ENCODE data around the gene HIGD2A. TPM values are rescaled to one million over a fixed set of nuclear protein-coding genes. Genes with fewer than 3 reads are reported as not detected.

The HIGD2A gene
- total and polyA plus RNA-seq, 10 of the 15 experiments (the other 5 are each of a cell fraction or from before 2014, with no cell fraction given), result 152 to 348 (median 194) TPM

DNA sequence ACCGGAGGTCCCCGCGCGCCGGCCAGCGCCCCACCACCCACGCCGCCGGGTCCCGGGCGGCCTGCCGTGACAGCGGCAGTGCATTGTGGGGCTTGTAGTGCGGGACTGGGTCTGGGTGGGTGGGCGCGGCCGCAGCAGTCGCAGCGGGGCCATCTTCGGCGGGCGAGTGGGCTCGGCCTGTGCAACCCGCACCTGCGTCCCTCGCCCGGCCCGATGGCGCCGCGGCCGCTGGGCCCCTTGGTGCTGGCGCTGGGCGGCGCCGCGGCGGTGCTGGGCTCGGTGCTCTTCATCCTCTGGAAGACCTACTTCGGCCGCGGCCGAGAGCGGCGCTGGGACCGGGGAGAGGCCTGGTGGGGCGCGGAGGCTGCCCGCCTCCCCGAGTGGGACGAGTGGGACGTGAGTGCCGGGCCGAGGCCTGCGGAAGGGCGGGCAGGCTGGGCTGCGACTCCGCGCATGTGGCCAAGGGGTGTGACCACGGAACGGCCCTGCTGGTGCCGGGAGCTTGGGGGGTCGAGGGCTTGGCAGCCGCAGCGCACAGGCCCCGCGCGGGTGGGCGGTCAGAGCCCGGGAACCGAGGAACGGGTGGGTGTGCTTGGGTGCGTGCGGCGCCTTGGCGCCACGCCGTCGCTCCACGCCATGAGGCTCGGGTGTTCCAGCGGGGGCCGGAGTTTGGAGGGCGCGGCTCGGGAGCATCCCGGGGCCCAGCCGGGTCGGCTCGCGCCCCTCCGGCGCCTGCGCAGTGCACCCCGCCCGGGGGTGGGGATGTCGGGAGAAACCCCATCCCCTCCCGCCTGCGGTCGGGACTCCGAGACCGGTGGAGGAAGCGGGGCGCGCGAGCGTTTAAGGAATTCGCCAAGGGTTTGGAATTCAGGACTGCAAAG, 23.0 kb upstream of the HIGD2A start, which contains the start of gene ARL10 (continued):
- TF ChIP-seq, protein P1, sequence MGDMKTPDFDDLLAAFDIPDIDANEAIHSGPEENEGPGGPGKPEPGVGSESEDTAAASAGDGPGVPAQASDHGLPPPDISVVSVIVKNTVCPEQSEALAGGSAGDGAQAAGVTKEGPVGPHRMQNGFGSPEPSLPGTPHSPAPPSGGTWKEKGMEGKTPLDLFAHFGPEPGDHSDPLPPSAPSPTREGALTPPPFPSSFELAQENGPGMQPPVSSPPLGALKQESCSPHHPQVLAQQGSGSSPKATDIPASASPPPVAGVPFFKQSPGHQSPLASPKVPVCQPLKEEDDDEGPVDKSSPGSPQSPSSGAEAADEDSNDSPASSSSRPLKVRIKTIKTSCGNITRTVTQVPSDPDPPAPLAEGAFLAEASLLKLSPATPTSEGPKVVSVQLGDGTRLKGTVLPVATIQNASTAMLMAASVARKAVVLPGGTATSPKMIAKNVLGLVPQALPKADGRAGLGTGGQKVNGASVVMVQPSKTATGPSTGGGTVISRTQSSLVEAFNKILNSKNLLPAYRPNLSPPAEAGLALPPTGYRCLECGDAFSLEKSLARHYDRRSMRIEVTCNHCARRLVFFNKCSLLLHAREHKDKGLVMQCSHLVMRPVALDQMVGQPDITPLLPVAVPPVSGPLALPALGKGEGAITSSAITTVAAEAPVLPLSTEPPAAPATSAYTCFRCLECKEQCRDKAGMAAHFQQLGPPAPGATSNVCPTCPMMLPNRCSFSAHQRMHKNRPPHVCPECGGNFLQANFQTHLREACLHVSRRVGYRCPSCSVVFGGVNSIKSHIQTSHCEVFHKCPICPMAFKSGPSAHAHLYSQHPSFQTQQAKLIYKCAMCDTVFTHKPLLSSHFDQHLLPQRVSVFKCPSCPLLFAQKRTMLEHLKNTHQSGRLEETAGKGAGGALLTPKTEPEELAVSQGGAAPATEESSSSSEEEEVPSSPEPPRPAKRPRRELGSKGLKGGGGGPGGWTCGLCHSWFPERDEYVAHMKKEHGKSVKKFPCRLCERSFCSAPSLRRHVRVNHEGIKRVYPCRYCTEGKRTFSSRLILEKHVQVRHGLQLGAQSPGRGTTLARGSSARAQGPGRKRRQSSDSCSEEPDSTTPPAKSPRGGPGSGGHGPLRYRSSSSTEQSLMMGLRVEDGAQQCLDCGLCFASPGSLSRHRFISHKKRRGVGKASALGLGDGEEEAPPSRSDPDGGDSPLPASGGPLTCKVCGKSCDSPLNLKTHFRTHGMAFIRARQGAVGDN (IDR thresholded peaks at IDR 0.05), result peak; percentile 84; the same call in 1 of the 2 replicates
- TF ChIP-seq RB1 (IDR thresholded peaks at IDR 0.05; ENCODE audit: borderline replicate concordance) (peak; percentile 10; the same call in 1 of the 2 replicates), EP300 (IDR thresholded peaks at IDR 0.05; ENCODE audit: borderline replicate concordance in 1 of 2, control insufficient read depth in 1 of 2, low read depth in 2 of 2, low read length in 2 of 2) (no peak), SUPT20H (IDR thresholded peaks at IDR 0.05; ENCODE audit: borderline replicate concordance, control insufficient read depth, low read depth, low read length) (no peak), TAF1 (IDR thresholded peaks at IDR 0.05; ENCODE audit: borderline replicate concordance, low read depth, low read length) (0 out of 2 replicates have a peak, but pooled peaks have one; percentile 22), MYC (IDR thresholded peaks at IDR 0.05; ENCODE audit: insufficient read depth, insufficient read length, insufficient replicate concordance, low read length, severe bottlenecking) (peak; percentile 64), ATF7 (IDR thresholded peaks at IDR 0.05; ENCODE audit: low read depth) (no peak), NFIC (IDR thresholded peaks at IDR 0.05; ENCODE audit: low read depth, low read length) (no peak), ZNF24 (IDR thresholded peaks at IDR 0.05) (0 out of 2 replicates have a peak, but pooled peaks have one; percentile 11), POLR2A (IDR thresholded peaks at IDR 0.05; ENCODE audit: low read depth, low read length) (peak; percentile 66; the same call in 1 of the 2 replicates)
- TF ChIP-seq, protein P2, sequence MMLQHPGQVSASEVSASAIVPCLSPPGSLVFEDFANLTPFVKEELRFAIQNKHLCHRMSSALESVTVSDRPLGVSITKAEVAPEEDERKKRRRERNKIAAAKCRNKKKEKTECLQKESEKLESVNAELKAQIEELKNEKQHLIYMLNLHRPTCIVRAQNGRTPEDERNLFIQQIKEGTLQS (IDR thresholded peaks at IDR 0.05; ENCODE audit: borderline replicate concordance, extremely low read depth, low read depth, low read length), result no peak
- TF ChIP-seq, protein P3, sequence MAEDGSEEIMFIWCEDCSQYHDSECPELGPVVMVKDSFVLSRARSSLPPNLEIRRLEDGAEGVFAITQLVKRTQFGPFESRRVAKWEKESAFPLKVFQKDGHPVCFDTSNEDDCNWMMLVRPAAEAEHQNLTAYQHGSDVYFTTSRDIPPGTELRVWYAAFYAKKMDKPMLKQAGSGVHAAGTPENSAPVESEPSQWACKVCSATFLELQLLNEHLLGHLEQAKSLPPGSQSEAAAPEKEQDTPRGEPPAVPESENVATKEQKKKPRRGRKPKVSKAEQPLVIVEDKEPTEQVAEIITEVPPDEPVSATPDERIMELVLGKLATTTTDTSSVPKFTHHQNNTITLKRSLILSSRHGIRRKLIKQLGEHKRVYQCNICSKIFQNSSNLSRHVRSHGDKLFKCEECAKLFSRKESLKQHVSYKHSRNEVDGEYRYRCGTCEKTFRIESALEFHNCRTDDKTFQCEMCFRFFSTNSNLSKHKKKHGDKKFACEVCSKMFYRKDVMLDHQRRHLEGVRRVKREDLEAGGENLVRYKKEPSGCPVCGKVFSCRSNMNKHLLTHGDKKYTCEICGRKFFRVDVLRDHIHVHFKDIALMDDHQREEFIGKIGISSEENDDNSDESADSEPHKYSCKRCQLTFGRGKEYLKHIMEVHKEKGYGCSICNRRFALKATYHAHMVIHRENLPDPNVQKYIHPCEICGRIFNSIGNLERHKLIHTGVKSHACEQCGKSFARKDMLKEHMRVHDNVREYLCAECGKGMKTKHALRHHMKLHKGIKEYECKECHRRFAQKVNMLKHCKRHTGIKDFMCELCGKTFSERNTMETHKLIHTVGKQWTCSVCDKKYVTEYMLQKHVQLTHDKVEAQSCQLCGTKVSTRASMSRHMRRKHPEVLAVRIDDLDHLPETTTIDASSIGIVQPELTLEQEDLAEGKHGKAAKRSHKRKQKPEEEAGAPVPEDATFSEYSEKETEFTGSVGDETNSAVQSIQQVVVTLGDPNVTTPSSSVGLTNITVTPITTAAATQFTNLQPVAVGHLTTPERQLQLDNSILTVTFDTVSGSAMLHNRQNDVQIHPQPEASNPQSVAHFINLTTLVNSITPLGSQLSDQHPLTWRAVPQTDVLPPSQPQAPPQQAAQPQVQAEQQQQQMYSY (CRISPR knock-in tag; IDR thresholded peaks at IDR 0.05), result no peak
- TF ChIP-seq, protein P4, sequence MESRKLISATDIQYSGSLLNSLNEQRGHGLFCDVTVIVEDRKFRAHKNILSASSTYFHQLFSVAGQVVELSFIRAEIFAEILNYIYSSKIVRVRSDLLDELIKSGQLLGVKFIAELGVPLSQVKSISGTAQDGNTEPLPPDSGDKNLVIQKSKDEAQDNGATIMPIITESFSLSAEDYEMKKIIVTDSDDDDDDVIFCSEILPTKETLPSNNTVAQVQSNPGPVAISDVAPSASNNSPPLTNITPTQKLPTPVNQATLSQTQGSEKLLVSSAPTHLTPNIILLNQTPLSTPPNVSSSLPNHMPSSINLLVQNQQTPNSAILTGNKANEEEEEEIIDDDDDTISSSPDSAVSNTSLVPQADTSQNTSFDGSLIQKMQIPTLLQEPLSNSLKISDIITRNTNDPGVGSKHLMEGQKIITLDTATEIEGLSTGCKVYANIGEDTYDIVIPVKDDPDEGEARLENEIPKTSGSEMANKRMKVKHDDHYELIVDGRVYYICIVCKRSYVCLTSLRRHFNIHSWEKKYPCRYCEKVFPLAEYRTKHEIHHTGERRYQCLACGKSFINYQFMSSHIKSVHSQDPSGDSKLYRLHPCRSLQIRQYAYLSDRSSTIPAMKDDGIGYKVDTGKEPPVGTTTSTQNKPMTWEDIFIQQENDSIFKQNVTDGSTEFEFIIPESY (IDR thresholded peaks at IDR 0.05), result no peak
- TF ChIP-seq, protein P5, sequence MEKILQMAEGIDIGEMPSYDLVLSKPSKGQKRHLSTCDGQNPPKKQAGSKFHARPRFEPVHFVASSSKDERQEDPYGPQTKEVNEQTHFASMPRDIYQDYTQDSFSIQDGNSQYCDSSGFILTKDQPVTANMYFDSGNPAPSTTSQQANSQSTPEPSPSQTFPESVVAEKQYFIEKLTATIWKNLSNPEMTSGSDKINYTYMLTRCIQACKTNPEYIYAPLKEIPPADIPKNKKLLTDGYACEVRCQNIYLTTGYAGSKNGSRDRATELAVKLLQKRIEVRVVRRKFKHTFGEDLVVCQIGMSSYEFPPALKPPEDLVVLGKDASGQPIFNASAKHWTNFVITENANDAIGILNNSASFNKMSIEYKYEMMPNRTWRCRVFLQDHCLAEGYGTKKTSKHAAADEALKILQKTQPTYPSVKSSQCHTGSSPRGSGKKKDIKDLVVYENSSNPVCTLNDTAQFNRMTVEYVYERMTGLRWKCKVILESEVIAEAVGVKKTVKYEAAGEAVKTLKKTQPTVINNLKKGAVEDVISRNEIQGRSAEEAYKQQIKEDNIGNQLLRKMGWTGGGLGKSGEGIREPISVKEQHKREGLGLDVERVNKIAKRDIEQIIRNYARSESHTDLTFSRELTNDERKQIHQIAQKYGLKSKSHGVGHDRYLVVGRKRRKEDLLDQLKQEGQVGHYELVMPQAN (conservative IDR thresholded peaks at IDR 0.05), result peak; percentile 72; the same call in 1 of the 2 replicates
